IMR-90 (cell line): ENCODE results near the gene RNF6. TPM values are rescaled to one million over a fixed set of nuclear protein-coding genes. Genes with fewer than 3 reads are reported as not detected.

Experiments used
- ATAC-seq: fragments of 200-7000 bp; cut with Tn5 transposase; 2 replicates; pipeline ENCODE4 v1.9.1; 2020; ENCODE audit warnings: low read depth, mild to moderate bottlenecking, moderate library complexity
- BruUV-seq: library from RNA; stranded (reverse); fragments of 400-500 nt; replicated peaks from 2 replicates; lab custom pipeline; 2021; lab: Mats Ljungman, UMichigan
- CTCF ChIA-PET: fragments of 300-600 bp; formaldehyde crosslinking; extraction: SDS; loops from one replicate; lab custom pipeline; 2021; ENCODE audit warnings: antibody characterized with exemption; lab: Yijun Ruan, JAX
- POLR2A ChIA-PET: fragments of 300-600 bp; sonication (Branson Sonifier 250); formaldehyde crosslinking; loops from one replicate; lab custom pipeline; 2022; ENCODE audit warnings: antibody characterized with exemption; ENCODE audit not compliant: unreplicated experiment; lab: Charles Lee
- DNase-seq: peaks from one replicate; pipeline ENCODE4 v3.0.0; 2013
- H2AFZ ChIP-seq: replicated peaks from 2 replicates; pipeline ENCODE3; 2013; ENCODE audit warnings: low read length, mild to moderate bottlenecking; ENCODE audit not compliant: poor library complexity
- H2AK5ac ChIP-seq: 2 replicates; pipeline ENCODE4 v1.6.1; 2013; ENCODE audit warnings: low read depth, low read length, inconsistent platforms
- H2AK9ac ChIP-seq: replicated peaks from 2 replicates; pipeline ENCODE3; 2013; ENCODE audit warnings: mild to moderate bottlenecking, low read depth, low read length, moderate library complexity; ENCODE audit not compliant: poor library complexity
- H2BK120ac ChIP-seq: 2 replicates; pipeline ENCODE4 v1.6.1; 2013; ENCODE audit warnings: low read depth, low read length, inconsistent platforms
- H2BK15ac ChIP-seq: 3 replicates; pipeline ENCODE4 v1.6.1; 2013; ENCODE audit warnings: low read depth, low read length, inconsistent platforms
- H2BK20ac ChIP-seq: 2 replicates; pipeline ENCODE4 v1.6.1; 2013; ENCODE audit warnings: low read depth, mild to moderate bottlenecking, inconsistent platforms, low read length, moderate library complexity
- H2BK5ac ChIP-seq: 2 replicates; pipeline ENCODE4 v1.6.1; 2013; ENCODE audit warnings: mild to moderate bottlenecking, low read depth, low read length, inconsistent platforms; ENCODE audit not compliant: poor library complexity, severe bottlenecking
- H3K14ac ChIP-seq: replicated peaks from 2 replicates; pipeline ENCODE4 v1.6.1; 2013; ENCODE audit warnings: low read depth, low read length, inconsistent platforms
- H3K18ac ChIP-seq: 2 replicates; pipeline ENCODE4 v1.6.1; 2013; ENCODE audit warnings: low read depth, low read length, control low read depth
- H3K23ac ChIP-seq: 2 replicates; pipeline ENCODE4 v1.6.1; 2013; ENCODE audit warnings: low read depth, low read length, inconsistent platforms
- H3K27ac ChIP-seq: 2 replicates; pipeline ENCODE4 v1.5.1; 2013; ENCODE audit warnings: mild to moderate bottlenecking, control low read depth, low read length; ENCODE audit not compliant: insufficient read depth
- H3K27me3 ChIP-seq: 2 replicates; pipeline ENCODE4 v1.6.1; 2013; ENCODE audit warnings: low read length; ENCODE audit not compliant: control insufficient read depth, insufficient read depth
- H3K36me3 ChIP-seq: 2 replicates; pipeline ENCODE4 v1.6.1; 2013; ENCODE audit warnings: low read length, mixed read lengths; ENCODE audit not compliant: control insufficient read depth, insufficient read depth
- H3K4ac ChIP-seq: 2 replicates; pipeline ENCODE4 v1.6.1; 2013; ENCODE audit warnings: low read depth, low read length, inconsistent platforms
- H3K4me1 ChIP-seq: 2 replicates; pipeline ENCODE4 v1.6.1; 2013; ENCODE audit warnings: low read length, mixed read lengths; ENCODE audit not compliant: control insufficient read depth, insufficient read depth
- H3K4me2 ChIP-seq: 2 replicates; pipeline ENCODE4 v1.6.1; 2013; ENCODE audit warnings: low read depth, mild to moderate bottlenecking, control low read depth, low read length, moderate library complexity
- H3K4me3 ChIP-seq: 2 replicates; pipeline ENCODE4 v1.5.1; 2013; ENCODE audit warnings: low read depth, mild to moderate bottlenecking, control low read depth, low read length, moderate library complexity; ENCODE audit not compliant: insufficient read depth
- H3K56ac ChIP-seq: 2 replicates; pipeline ENCODE4 v1.6.1; 2013; ENCODE audit warnings: low read length, inconsistent platforms; ENCODE audit not compliant: insufficient read depth; ENCODE audit errors: extremely low read depth
- H3K79me1 ChIP-seq, 2 experiments: 2 replicates each; pipeline ENCODE4 v1.6.1; 2013; ENCODE audit warnings: low read length in 2 of 2, inconsistent platforms in 1 of 2, low read depth in 1 of 2
- H3K9ac ChIP-seq: 2 replicates; pipeline ENCODE4 v1.6.1; 2013; ENCODE audit warnings: low read depth, low read length, control low read depth
- H3K9me1 ChIP-seq: 2 replicates; pipeline ENCODE4 v1.6.1; 2013; ENCODE audit warnings: low read length, inconsistent platforms; ENCODE audit not compliant: insufficient read depth
- H3K9me3 ChIP-seq: 2 replicates; pipeline ENCODE4 v1.6.1; 2013; ENCODE audit warnings: low read length; ENCODE audit not compliant: control insufficient read depth, insufficient read depth
- H4K20me1 ChIP-seq: 2 replicates; pipeline ENCODE4 v1.6.1; 2013; ENCODE audit warnings: low read length, inconsistent platforms; ENCODE audit not compliant: insufficient read depth
- H4K5ac ChIP-seq: 2 replicates; pipeline ENCODE4 v1.6.1; 2013; ENCODE audit warnings: mild to moderate bottlenecking, low read depth, low read length, control low read depth
- H4K8ac ChIP-seq, 2 experiments: 2 replicates each; pipeline ENCODE4 v1.6.1; 2013; ENCODE audit warnings: low read depth in 2 of 2, low read length in 2 of 2, control low read depth in 1 of 2, inconsistent platforms in 1 of 2
- H4K91ac ChIP-seq: 2 replicates; pipeline ENCODE4 v1.6.1; 2013; ENCODE audit warnings: low read depth, low read length, inconsistent platforms; ENCODE audit not compliant: insufficient read depth
- BHLHE40 ChIP-seq: fragments of 150-350 bp; IDR thresholded peaks from 2 replicates; pipeline ENCODE4 v1.6.1; 2016; ENCODE audit warnings: mild to moderate bottlenecking, low read depth, low read length
- CEBPB ChIP-seq: IDR thresholded peaks from 2 replicates; pipeline ENCODE4 v1.6.1; 2012; ENCODE audit warnings: low read depth, low read length, improper control_type of control experiment
- CHD1 ChIP-seq: IDR thresholded peaks from 2 replicates; pipeline ENCODE4 v1.6.1; 2012; ENCODE audit warnings: low read depth, low read length, improper control_type of control experiment
- CTCF ChIP-seq: conservative IDR thresholded peaks from 2 replicates; pipeline ENCODE4 v1.5.1; 2012; ENCODE audit warnings: mild to moderate bottlenecking, low read depth, low read length, improper control_type of control experiment
- ELK1 ChIP-seq: fragments of 150-350 bp; IDR thresholded peaks from 2 replicates; pipeline ENCODE4 v1.6.1; 2016; ENCODE audit warnings: low read depth, mild to moderate bottlenecking, low read length, moderate library complexity, borderline replicate concordance
- FOS ChIP-seq: fragments of 150-350 bp; IDR thresholded peaks from 2 replicates; pipeline ENCODE4 v1.6.1; 2016; ENCODE audit warnings: low read depth, low read length
- MAFK ChIP-seq: IDR thresholded peaks from 2 replicates; pipeline ENCODE4 v1.6.1; 2012; ENCODE audit warnings: low read depth, low read length, improper control_type of control experiment
- MAZ ChIP-seq: IDR thresholded peaks from 2 replicates; pipeline ENCODE4 v1.6.1; 2012; ENCODE audit warnings: low read depth, mild to moderate bottlenecking, low read length, improper control_type of control experiment, moderate library complexity, borderline replicate concordance
- MXI1 ChIP-seq: IDR thresholded peaks from 2 replicates; pipeline ENCODE4 v1.6.1; 2012; ENCODE audit warnings: low read depth, mild to moderate bottlenecking, low read length, moderate library complexity, borderline replicate concordance
- NFE2L2 ChIP-seq: fragments of 150-350 bp; IDR thresholded peaks from 2 replicates; pipeline ENCODE4 v1.6.1; 2016; ENCODE audit warnings: low read depth, mild to moderate bottlenecking, low read length
- POLR2A ChIP-seq: IDR thresholded peaks from 2 replicates; pipeline ENCODE4 v1.6.1; 2012; ENCODE audit warnings: mild to moderate bottlenecking, low read depth, low read length
- RAD21 ChIP-seq: IDR thresholded peaks from 2 replicates; pipeline ENCODE4 v1.6.1; 2012; ENCODE audit warnings: low read length, improper control_type of control experiment
- RCOR1 ChIP-seq: IDR thresholded peaks from 2 replicates; pipeline ENCODE4 v1.6.1; 2012; ENCODE audit warnings: mild to moderate bottlenecking, low read length, improper control_type of control experiment; ENCODE audit not compliant: insufficient replicate concordance
- RFX5 ChIP-seq: IDR thresholded peaks from 2 replicates; pipeline ENCODE4 v1.8.0; 2012; ENCODE audit warnings: low read depth, mild to moderate bottlenecking, low read length, moderate library complexity
- SMC3 ChIP-seq: fragments of 150-350 bp; IDR thresholded peaks from 2 replicates; pipeline ENCODE4 v1.6.1; 2016; ENCODE audit warnings: low read depth, mild to moderate bottlenecking, antibody characterized with exemption, low read length, moderate library complexity
- USF2 ChIP-seq: fragments of 150-350 bp; IDR thresholded peaks from 2 replicates; pipeline ENCODE4 v1.6.1; 2017; ENCODE audit warnings: mild to moderate bottlenecking, antibody characterized with exemption, low read length, low read depth
- WGBS, 2 experiments: methylation state at CpG; one replicate each; pipeline versions ENCODE4 v1.1.5 to v1.1.7; 2013; ENCODE audit warnings: missing lambda C conversion rate in 2 of 2; ENCODE audit not compliant: insufficient read length in 1 of 2; ENCODE audit errors: extremely low coverage in 2 of 2; 5-methylcytosine and 5-hydroxymethylcytosine counted together
- dilution Hi-C: fragments of 300-500 bp; cut with HindIII; formaldehyde crosslinking; loops from one replicate; pipeline ENCODE4 v1.14.3; 2018; ENCODE audit warnings: low sequenced_read_pairs; ENCODE audit not compliant: unreplicated experiment
- in situ Hi-C: fragments of 300-500 bp; cut with MboI; formaldehyde crosslinking; loops from 3 replicates; pipeline ENCODE4 v1.14.3; 2019; ENCODE audit warnings: low sequenced_read_pairs, inconsistent platforms, mixed read lengths
- intact Hi-C: fragments of 100-400 bp; cut with micrococcal nuclease; formaldehyde crosslinking; loops from 2 replicates; pipeline ENCODE4 v1.10.0; 2022
- polyA plus RNA-seq, 3 experiments: library from polyadenylated mRNA; depleted of rRNA; stranded (reverse); fragments of >200 nt; gene quantifications; 2 replicates each; pipeline ENCODE4 v1.2.3, GENCODE V29; 2012; ENCODE audit warnings: low replicate concordance in 1 of 3
- total RNA-seq: library from RNA; depleted of rRNA; stranded (reverse); fragments of >200 nt; gene quantifications from 2 replicates; pipeline ENCODE4 v1.2.3, GENCODE V29; 2012

The RNF6 gene
- total and polyA plus RNA-seq, 2 of the 4 experiments (the other 2 are of a cell fraction): 22.9 to 33.3 TPM

GRCh38 chr13:26183416-26183815 is 38.7 kb downstream of the RNF6 start:
- H3K9me3 ChIP-seq: no peaks in the 10 kb centered on the region
- no peak overlapping the region for H3K23ac ChIP-seq
- H3K27me3 ChIP-seq: peaks cover 5% of the 10 kb centered on the region; the same call in 1 of the 2 replicates
- no peak overlapping the region for H2BK20ac ChIP-seq
- intact Hi-C loops (loop anchor here (5.0 kb wide), 1 partner anchor 444 kb away; no protein-coding TSS in a partner anchor), in situ Hi-C loops (loop anchor here (5.0 to 25.0 kb wide), 3 partner anchors 304 to 704 kb away; no protein-coding TSS in a partner anchor), dilution Hi-C loops (no loop called here)
- no peaks in the 10 kb centered on the region for H3K36me3 ChIP-seq
- H4K20me1 ChIP-seq: no peaks in the 10 kb centered on the region
- peaks cover 3% of the 10 kb centered on the region; the same call in 1 of the 2 replicates for H3K4me1 ChIP-seq
- H3K27ac ChIP-seq: no peak overlapping the region
- no peak overlapping the region for H2BK5ac ChIP-seq
- DNase-seq (no peak), ATAC-seq (no peak)
- no peak overlapping the region for H3K14ac ChIP-seq
- WGBS, 2 experiments: no CpG with 5 or more reads among the region's 2 CpGs
- H3K79me1 ChIP-seq: peaks cover 6 to 7% of the 10 kb centered on the region in 2 experiments; a peak in 3 of 4 replicates
- no TSS peak for BruUV-seq
- H3K4me3 ChIP-seq: no peak overlapping the region
- H2BK120ac ChIP-seq: no peak overlapping the region
- TF ChIP-seq ELK1: no peak
- no peak for TF ChIP-seq MXI1
- no peak for TF ChIP-seq MAFK
- TF ChIP-seq FOS: no peak
- no peak for TF ChIP-seq RAD21
- no peak for TF ChIP-seq USF2
- TF ChIP-seq CTCF: no peak
- no peak for TF ChIP-seq BHLHE40
- TF ChIP-seq POLR2A: no peak
- TF ChIP-seq CEBPB: no peak
- TF ChIP-seq RFX5: no peak
- TF ChIP-seq RCOR1: no peak
- no peak for TF ChIP-seq CHD1
- TF ChIP-seq MAZ: no peak
- TF ChIP-seq NFE2L2: no peak
- no peak for TF ChIP-seq SMC3
- ChIA-PET CTCF (interaction anchor here (1.0 to 3.5 kb wide), 2 partner anchors 313 to 515 kb away, joined by 6 to 27 read pairs; no protein-coding TSS in a partner anchor), POLR2A (no interaction called here)
- H2AFZ ChIP-seq: no peak overlapping the region
- H3K4me2 ChIP-seq: no peak overlapping the region
- H2AK9ac ChIP-seq: no peak overlapping the region
- H3K56ac ChIP-seq: no peak overlapping the region
- H3K9ac ChIP-seq: no peak overlapping the region
- H2BK15ac ChIP-seq: no peak overlapping the region
- H2AK5ac ChIP-seq: no peak overlapping the region
- no peak overlapping the region for H4K5ac ChIP-seq
- no peak overlapping the region for H3K18ac ChIP-seq
- no peaks in the 10 kb centered on the region for H3K9me1 ChIP-seq
- no peak overlapping the region for H4K91ac ChIP-seq
- H4K8ac ChIP-seq: no peak overlapping the region
- H3K4ac ChIP-seq: no peak overlapping the region
